Fibroblast of skin of scalp (primary cell): Measurements from ENCODE around the gene MRPS31.
"Not testable (repeated sequence)": the region's sequence is repeated elsewhere in the genome, so short reads cannot be mapped to it uniquely, and the experiment has no call there.

Experiments used
- DNase-seq: peaks from one replicate; pipeline ENCODE4 v3.0.0-alpha.2; 2013

Gene MRPS31

DNA sequence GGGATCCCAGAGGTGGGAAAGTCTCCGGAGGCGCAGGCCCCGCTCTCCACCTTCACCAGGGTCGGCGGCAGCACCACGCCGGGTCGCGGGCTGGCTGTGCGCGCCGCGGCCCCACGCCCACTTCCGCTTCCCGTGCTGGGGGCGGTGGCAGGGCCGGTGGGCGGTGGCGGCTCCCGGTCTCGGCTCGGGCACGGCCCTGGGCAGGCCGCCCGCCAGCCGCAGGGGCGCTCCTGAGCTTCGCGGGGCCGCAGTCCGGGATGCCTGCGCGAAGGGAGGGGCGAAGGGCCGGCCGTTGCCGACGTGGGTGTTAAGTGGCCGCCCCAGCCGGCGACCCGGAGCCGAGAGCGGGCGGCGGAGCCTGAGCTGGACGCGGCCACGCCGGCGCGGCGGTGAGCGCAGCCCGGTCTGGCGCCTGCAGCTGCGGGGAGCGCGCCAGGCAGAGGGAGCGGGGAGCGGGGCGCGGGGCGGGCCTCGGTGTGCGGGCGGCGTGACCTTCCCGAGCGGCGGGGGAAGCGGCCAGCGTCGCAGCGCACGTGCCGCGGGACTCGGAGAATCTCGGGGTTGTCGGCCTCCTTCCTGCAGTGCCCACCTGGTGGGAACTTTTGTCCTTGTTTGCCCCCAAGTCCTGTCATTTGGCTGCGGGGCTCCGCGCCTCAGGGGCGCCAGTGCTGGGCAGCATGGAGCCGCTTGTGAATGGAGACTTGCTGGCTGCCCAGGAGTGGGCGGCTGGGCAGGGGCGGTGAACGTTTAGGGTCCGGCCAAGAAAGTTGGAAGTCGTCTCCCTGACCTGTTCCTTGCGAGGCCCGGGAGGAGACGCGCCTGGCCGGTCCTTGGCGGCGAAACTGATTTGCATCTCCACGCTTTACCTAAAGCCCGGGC lies 18.5 kb upstream of the MRPS31 start, which contains the start of gene SLC25A15:
SLC25A15 (plus strand) TSS at position 337 of the 879 bp plus-strand sequence. CDS start 3,616 bp downstream, outside the sequence.
- DNase-seq = peak; percentile 85

DNA sequence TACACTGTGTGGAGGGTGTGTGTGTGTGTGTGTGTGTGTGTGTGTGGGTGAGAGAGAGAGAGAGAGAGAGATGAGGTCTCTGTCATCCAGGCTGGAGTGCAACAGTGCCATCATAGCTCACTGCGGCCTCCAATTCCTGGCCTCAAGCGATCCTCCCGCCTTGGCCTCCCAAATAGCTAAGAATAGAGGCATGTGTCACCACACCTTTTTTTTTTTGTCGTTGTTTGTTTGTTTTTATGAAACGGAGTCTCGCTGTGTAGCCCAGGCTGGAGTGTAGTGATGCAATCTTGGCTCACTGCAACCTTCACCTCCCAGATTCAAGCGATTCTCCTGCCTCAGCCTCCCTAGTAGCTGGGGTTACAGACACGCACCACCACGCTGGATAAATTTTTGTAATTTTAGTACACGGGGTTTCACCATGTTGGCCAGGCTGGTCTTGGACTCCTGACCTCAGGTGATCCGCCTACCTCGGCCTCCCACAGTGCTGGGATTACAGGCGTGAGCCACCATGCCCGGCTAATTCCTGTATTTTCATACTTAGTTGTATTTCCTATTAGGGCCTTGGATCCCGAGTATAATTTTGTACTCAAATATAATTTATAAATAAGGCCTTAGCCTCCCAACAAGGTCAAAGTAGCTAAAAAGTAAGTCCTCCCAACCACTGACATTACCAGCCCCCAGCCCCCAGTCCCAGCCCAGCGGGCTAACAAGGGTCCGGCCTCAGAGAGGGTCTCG lies 17.7 kb upstream of the MRPS31 start:
- DNase-seq = not testable (repeated sequence)

- DNase-seq = no peak
Observed at GRCh38 chr13:40787062-40787461, 16.1 kb upstream of the MRPS31 start.

DNA sequence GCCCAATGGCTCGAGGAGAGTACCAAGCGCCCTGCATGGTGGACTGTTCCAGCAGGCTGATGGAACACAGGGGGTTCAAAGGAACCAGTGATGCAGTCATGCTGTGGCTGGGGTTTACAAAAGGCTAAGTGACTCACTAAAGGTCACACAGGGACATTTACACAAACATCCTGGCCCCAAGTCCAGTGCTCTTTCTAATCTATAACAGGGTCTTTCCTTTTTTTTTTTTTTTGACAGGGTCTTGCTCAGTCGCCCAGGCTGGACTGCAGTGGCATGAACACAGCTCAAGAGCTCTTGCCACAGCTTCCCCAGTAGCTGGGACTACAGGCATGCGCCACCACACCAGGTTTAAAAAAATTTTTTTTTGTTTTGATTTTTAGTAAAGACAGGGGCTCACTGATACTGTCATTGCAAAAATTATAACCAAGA lies 15.6 kb upstream of the MRPS31 start:
- DNase-seq = no peak

- DNase-seq = no peak
Observed at GRCh38 chr13:40784540-40784939, 13.6 kb upstream of the MRPS31 start.

DNA sequence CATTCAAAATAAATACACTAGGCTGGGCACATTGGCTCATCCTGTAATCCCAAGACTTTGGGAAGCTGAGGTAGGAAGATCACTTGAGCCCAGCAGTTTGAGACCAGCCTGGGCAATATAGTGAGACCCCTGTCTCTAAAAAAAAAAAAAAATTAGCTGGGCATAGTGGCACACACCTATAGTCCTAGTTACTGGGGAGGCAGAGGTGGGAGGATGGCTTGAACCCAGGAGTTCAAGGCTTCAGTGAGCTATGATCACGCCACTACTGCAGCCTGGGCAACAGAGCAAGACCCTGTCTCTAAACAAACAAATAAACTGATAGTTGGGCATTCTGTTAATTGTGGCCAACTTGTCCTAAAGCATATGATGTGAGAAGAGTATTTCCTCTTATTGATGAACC lies 12.0 kb upstream of the MRPS31 start:
- not testable (repeated sequence) for DNase-seq

DNA sequence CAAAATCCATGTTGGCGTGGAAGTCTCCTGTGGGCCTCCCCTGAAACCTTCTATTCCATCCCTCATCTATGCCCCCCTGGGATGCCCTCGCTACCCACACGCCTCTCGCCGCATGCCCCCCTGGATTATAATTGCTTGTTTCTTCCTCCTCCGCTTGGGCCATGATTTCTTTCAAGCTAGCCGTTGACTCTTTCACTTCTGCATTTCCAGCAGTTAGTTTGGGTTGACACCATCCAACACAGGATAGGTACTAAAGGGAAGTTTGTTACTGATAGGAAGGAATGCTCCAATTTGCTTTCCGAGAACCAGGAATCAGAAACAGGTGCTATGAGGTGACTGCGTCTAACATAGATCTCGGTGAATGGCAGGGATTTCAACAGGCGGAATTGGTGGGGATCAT lies 10.7 kb upstream of the MRPS31 start:
- no peak for DNase-seq

DNA sequence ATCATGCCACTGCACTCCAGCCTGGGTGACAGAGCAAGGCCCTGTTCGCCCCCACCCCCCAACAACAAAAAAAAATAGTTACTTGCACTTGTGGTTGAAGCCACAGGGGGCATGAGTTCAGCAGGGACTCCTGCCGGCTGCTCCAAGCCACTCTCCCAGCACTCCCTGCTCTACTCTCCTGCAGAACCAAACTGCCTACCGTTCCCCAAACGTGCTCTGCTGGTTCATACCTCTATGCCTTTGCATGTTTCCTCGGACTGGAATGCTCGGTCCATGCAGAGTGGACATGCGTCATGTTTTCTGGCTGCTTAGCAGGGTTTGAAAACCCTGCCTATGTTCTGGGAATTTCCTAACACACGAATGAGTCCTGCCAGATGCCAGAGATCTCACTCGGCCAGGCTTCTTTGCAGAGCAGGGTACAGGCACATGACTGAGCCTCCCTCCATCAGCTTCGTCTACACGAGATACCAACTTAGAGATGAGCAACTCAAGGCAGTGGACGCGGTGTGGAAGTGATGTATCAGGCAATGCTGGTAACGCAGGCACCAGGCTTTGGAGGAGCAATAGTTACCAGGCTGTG lies 9.9 kb upstream of the MRPS31 start:
- DNase-seq = peak; percentile 41

DNA sequence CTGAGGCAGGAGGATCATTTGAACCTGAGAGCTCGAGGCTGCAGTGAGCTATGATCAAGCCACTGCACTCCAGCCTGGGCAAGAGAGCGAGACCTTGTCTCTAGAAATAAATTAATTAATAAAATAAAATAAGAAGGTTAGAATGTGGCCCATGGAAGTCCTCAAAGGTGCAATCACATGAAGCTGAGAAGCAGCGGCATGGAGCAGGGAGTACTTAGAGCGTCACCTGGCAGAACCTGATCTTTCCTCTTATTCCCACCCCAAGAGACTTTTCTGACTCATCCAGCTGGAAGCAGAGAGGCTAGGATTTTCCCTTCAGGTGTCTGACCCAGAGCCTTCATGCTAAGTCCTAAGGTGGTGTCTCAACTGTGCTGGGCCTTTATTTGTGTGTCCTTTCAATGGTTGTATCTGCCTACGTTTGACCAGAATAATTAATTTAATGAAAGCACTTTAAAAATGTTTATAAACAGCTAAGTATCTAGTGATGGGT lies 8.9 kb upstream of the MRPS31 start:
- no peak for DNase-seq

DNA sequence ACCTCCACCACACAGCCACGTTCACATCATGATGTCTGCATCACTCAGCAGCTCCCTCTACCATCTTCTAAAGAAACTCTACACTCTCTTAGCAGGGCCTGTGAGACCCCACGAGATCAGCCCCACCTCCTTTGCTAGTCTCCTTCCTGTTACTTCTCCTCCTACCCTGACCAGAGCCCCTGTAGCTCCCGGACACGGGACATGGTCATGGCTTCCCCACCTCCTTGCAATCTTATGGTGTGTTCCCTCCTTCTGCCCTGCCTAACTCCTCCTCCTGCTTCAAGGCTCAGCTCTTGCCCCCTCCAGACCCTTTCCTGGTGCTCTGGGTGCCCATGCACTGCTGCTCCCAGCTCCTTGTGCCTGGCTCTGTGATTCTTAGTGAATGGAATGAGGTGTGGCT lies 8.1 kb upstream of the MRPS31 start:
- no peak for DNase-seq

- DNase-seq = no peak
Observed at GRCh38 chr13:40777809-40778175, 6.8 kb upstream of the MRPS31 start.

- DNase-seq = peak; percentile 43
Observed at GRCh38 chr13:40777166-40777808, 6.3 kb upstream of the MRPS31 start.

GRCh38 chr13:40776681-40777165 lies 5.7 kb upstream of the MRPS31 start:
- peak; percentile 18 for DNase-seq

GRCh38 chr13:40776232-40776631 lies 5.2 kb upstream of the MRPS31 start:
- DNase-seq = no peak

DNA sequence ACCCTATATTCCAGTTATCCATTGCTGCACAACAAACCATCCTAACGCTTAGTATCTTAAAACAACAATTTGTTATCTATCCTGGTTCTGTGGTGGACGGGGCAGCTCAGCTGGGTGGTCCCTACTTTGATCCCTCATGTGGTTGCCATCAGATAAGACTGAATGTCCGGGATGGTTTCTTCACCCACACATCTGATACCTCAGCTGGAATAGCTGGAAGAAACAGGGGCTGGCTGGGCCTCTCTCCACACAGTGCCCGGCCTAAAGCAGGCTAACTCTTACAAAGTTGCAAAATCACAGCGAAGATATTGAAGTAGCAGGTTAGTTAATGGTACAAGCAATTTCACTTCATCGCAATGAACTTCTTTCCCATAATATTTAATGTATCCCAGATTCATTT lies 3.7 kb upstream of the MRPS31 start:
- no peak for DNase-seq

DNA sequence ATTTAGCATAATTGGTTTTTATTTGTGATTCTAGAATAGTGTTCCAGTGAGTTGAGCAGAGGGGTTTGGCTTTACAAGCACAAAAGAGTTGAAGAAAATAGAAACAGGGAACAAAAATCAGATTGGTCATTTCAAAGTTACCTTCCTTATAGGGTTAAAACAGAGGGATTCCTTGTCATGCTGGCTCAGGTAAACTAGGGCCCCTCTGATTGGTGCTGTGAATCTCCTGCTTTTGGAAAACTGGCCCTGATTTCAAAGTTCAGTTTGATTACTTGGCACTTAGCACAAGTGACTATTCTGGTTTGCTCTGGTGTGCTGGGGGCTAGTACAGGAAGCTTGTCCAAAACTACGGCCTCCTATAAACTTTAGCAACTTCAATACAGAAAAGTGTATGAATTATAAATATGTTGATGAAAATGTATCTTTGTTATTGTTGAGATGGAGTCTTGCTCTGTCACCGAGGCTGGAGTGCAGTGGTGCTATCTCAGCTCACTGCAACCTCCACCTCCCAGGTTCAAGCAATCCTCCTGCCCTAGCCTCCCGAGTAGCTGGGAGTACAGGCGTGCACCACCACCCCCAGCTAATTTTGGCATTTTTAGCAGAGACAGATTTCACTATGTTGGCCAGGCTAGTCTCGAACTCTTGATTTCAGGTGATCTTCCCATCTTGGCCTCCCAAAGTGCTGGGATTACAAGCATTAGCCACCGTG lies 1.9 kb upstream of the MRPS31 start:
- no peak for DNase-seq

DNA sequence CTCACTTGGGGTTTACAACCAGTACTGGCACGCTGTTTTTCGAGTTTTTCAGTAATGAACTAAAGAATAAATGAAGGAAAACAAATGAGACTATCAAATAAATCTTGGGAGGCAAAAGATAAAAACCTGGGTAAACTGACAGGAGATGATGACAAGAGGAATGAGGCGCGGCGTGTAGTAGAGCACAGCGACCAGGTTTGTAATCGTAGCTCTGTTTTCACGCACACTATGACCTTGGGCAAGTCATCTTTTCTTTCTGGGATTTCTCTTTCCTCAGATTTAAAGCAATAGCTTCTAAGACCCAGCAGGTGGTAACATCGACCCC lies 419 bp downstream of the MRPS31 start:
- DNase-seq = no peak

DNA sequence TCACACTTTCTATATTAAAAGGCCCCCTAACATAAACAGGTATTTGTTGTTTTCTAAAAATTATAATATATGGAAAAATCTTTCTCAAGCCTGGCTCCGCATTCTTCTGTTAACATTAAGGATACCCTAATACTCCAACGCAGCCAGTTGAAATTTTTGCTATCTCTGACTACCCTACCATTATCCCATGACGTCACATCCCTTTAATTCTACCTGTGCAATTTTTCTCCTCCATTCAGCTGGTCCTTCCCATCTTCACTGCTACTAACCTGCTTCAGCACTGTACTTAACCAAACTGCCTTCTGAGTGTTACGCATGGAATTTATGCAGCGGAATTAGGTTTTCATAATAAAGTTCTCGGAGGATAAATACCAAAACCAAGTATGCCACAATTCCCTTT lies 1.0 kb downstream of the MRPS31 start:
- DNase-seq = no peak

DNA sequence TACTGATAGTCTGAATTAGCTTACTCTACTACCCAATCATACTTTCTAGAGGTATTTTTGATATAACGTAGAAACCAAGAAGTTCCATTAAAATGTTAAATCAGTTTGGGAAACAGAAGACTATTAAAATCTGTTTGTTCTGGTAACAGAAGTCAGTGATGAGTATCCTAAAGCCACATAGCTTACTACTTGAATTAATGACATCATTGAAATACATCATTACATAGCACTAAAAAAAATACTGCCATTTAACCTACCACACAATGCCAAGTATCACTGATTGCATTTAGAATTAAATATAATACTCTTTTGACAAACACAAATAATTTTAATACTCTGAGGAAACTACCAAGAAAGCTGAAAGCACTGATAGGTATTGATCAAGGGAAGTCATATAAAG lies 5.4 kb downstream of the MRPS31 start:
- DNase-seq = no peak

DNA sequence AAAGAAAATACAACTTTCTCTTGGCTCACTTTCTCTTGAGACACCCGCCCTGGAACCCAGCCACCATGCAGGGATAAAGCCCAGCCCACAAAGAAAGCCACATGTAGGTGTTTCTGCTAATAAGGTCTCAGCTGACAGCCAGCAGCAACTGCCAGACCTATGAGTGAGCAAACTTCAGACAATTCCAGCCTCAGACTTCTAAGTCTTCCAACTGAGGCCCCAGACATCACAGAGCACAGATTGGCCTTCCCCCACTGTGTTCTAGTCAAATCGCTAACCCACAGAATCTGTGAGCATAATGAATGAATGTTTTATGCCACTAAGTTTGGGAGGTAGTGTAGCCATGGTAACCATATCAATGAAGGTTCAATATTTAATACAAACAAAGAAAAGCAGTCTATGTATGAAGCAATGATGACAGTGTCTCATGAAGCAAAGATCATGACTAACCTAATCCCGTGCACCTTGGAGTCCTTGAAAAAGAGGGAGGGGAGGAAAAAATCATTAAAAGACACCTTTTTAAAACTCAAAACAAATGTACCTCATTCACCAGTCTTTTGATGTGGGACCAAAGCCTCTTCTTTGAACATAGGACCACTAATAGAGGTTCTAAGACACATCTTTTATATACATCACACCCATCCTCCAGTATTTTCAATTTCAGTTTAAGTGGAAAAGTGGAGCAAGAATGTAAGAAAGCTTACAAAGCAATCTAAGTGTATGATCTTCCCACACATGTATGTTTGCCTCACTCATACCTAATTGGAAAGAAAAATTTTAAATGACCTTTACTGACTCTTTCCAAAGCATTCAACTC lies 6.2 kb downstream of the MRPS31 start:
- DNase-seq = no peak

GRCh38 chr13:40762849-40763248 lies 8.1 kb downstream of the MRPS31 start:
- DNase-seq = peak; percentile 19
